ENCODE data around the gene SFRP5. TPM values are rescaled to one million over a fixed set of nuclear protein-coding genes. Genes with fewer than 3 reads are reported as not detected.

SFRP5 gene
- total RNA-seq, 1 experiment from 2014 or later, result not detected

DNA sequence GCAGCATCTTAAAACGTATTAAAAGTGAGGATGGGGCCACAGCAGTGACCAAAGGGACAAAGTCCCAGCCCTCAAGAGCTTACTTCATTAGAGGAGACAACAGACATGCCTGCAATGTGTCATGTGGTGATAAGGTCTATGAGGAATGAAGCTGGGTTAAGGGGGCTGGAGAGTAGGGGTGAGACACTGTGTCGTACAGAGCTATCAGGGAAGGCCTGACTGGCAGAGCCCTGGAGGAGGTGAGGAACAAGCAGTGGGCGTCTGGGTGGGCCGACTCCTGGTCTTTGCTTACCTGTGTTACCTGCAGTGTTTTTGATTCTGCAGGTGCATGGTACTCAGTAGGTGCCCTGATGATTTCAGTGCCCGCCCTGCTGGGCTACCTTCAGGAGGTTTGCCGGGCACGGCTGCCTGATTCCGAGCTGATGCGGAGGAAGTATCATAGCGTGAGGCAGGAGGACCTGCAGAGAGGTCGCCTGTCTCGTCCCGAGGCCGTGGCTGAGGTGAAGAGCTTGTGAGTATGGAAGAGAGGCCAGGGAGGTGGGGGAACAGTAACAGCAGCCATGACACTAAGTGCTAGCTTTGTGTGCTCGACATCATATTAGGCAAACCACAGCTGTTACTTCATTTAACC, 27.3 kb downstream of the SFRP5 start:
- peaks cover 60 to 65% of the 10 kb centered on the region in 2 experiments for H3K36me3 ChIP-seq (ENCODE audit: control insufficient read depth in 1 of 2, insufficient read depth in 2 of 2, low read length in 2 of 2)
- ATAC-seq (no peak), DNase-seq (ENCODE audit: low read depth, low spot score) (no peak)
- H3K4me3 ChIP-seq (replicated peaks in 1 of 2; ENCODE audit: low read depth in 1 of 2, low read length in 2 of 2), result no peak overlapping the region
- no peak overlapping the region for H3K9ac ChIP-seq (ENCODE audit: low read length)
- intact Hi-C loops (cut with micrococcal nuclease), result no loop called here
- H4K20me1 ChIP-seq (ENCODE audit: insufficient read depth), result no peaks in the 10 kb centered on the region
- ChIA-PET CTCF (no interaction called here), POLR2A (interaction anchor here (1.1 kb wide), 1 partner anchor 144 kb away, joined by 7 read pairs; no protein-coding TSS in a partner anchor), RAD21 (ENCODE audit: low non-redundant PET in 1 of 2, low total read pairs in 2 of 2, uncharacterized antibody in 2 of 2, unreplicated experiment in 2 of 2) (no interaction called here)
- no peaks in the 10 kb centered on the region for H3K9me3 ChIP-seq (ENCODE audit: control insufficient read depth in 1 of 2, insufficient read depth in 1 of 2, low read depth in 1 of 2, low read length in 2 of 2)
- H3K4me1 ChIP-seq (ENCODE audit: control insufficient read depth in 1 of 2, insufficient read depth in 2 of 2, low read length in 2 of 2), result no peaks in the 10 kb centered on the region
- peaks cover 55% of the 10 kb centered on the region for H3K79me2 ChIP-seq (ENCODE audit: insufficient read depth, low read length)
- no peak overlapping the region for H2AFZ ChIP-seq (ENCODE audit: low read depth, low read length, poor library complexity, severe bottlenecking)
- TF ChIP-seq SRF (IDR thresholded peaks at IDR 0.05; ENCODE audit: low read depth) (no peak), EGR1 (IDR thresholded peaks at IDR 0.05; ENCODE audit: low read depth) (no peak), SP1 (IDR thresholded peaks at IDR 0.05; ENCODE audit: low read depth) (no peak), ELF1 (IDR thresholded peaks at IDR 0.05; ENCODE audit: borderline replicate concordance, low read depth) (no peak), POLR2A (IDR thresholded peaks at IDR 0.05; ENCODE audit: borderline replicate concordance, extremely low read depth, insufficient read depth, insufficient read length) (no peak), POLR2AphosphoS5 (IDR thresholded peaks at IDR 0.05; ENCODE audit: low read depth, low read length) (no peak), ZNF274 (IDR thresholded peaks at IDR 0.05; ENCODE audit: low read depth, low read length) (no peak), SIN3A (IDR thresholded peaks at IDR 0.05; ENCODE audit: low read depth) (no peak), ZFX (IDR thresholded peaks at IDR 0.05) (no peak), YY1 (IDR thresholded peaks at IDR 0.05; ENCODE audit: extremely low read depth, insufficient replicate concordance, low read depth, low read length) (no peak), FOSL1 (IDR thresholded peaks at IDR 0.05; ENCODE audit: low read depth) (no peak), CBX3 (IDR thresholded peaks at IDR 0.05; ENCODE audit: low read depth) (no peak), MAX (IDR thresholded peaks at IDR 0.05) (no peak), TCF7L2 (IDR thresholded peaks at IDR 0.05; ENCODE audit: borderline replicate concordance, extremely low read depth, insufficient read depth, insufficient read length) (no peak), CEBPB (IDR thresholded peaks at IDR 0.05; ENCODE audit: low read depth) (no peak), ATF3 (IDR thresholded peaks at IDR 0.05) (no peak)
- TF ChIP-seq, protein P1, sequence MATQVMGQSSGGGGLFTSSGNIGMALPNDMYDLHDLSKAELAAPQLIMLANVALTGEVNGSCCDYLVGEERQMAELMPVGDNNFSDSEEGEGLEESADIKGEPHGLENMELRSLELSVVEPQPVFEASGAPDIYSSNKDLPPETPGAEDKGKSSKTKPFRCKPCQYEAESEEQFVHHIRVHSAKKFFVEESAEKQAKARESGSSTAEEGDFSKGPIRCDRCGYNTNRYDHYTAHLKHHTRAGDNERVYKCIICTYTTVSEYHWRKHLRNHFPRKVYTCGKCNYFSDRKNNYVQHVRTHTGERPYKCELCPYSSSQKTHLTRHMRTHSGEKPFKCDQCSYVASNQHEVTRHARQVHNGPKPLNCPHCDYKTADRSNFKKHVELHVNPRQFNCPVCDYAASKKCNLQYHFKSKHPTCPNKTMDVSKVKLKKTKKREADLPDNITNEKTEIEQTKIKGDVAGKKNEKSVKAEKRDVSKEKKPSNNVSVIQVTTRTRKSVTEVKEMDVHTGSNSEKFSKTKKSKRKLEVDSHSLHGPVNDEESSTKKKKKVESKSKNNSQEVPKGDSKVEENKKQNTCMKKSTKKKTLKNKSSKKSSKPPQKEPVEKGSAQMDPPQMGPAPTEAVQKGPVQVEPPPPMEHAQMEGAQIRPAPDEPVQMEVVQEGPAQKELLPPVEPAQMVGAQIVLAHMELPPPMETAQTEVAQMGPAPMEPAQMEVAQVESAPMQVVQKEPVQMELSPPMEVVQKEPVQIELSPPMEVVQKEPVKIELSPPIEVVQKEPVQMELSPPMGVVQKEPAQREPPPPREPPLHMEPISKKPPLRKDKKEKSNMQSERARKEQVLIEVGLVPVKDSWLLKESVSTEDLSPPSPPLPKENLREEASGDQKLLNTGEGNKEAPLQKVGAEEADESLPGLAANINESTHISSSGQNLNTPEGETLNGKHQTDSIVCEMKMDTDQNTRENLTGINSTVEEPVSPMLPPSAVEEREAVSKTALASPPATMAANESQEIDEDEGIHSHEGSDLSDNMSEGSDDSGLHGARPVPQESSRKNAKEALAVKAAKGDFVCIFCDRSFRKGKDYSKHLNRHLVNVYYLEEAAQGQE (IDR thresholded peaks at IDR 0.05; ENCODE audit: low read depth), result no peak
- TF ChIP-seq, protein P2, sequence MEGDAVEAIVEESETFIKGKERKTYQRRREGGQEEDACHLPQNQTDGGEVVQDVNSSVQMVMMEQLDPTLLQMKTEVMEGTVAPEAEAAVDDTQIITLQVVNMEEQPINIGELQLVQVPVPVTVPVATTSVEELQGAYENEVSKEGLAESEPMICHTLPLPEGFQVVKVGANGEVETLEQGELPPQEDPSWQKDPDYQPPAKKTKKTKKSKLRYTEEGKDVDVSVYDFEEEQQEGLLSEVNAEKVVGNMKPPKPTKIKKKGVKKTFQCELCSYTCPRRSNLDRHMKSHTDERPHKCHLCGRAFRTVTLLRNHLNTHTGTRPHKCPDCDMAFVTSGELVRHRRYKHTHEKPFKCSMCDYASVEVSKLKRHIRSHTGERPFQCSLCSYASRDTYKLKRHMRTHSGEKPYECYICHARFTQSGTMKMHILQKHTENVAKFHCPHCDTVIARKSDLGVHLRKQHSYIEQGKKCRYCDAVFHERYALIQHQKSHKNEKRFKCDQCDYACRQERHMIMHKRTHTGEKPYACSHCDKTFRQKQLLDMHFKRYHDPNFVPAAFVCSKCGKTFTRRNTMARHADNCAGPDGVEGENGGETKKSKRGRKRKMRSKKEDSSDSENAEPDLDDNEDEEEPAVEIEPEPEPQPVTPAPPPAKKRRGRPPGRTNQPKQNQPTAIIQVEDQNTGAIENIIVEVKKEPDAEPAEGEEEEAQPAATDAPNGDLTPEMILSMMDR (IDR thresholded peaks at IDR 0.05 in 2 of 3, conservative IDR thresholded peaks at IDR 0.05 in 1 of 3; ENCODE audit: borderline replicate concordance in 1 of 3, insufficient read depth in 1 of 3, low read depth in 2 of 3, low read length in 2 of 3), result no peak
- no peaks in the 10 kb centered on the region for H3K27me3 ChIP-seq (ENCODE audit: insufficient read depth, low read length)
- BruUV-seq (replicated peaks), result no TSS peak
- no peak overlapping the region for H3K27ac ChIP-seq (ENCODE audit: low read depth, low read length)
- H3K9me2 ChIP-seq (ENCODE audit: insufficient read depth), result no peaks in the 10 kb centered on the region
- H3K4me2 ChIP-seq (ENCODE audit: low read length), result no peak overlapping the region

All from HCT116 (cell line).